ENCODE data around the gene DNAJB8.

- TF ChIP-seq, protein P1, sequence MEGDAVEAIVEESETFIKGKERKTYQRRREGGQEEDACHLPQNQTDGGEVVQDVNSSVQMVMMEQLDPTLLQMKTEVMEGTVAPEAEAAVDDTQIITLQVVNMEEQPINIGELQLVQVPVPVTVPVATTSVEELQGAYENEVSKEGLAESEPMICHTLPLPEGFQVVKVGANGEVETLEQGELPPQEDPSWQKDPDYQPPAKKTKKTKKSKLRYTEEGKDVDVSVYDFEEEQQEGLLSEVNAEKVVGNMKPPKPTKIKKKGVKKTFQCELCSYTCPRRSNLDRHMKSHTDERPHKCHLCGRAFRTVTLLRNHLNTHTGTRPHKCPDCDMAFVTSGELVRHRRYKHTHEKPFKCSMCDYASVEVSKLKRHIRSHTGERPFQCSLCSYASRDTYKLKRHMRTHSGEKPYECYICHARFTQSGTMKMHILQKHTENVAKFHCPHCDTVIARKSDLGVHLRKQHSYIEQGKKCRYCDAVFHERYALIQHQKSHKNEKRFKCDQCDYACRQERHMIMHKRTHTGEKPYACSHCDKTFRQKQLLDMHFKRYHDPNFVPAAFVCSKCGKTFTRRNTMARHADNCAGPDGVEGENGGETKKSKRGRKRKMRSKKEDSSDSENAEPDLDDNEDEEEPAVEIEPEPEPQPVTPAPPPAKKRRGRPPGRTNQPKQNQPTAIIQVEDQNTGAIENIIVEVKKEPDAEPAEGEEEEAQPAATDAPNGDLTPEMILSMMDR (conservative IDR thresholded peaks at IDR 0.05; ENCODE audit: low read length), result no peak
- TF ChIP-seq EZH2phosphoT487 (IDR thresholded peaks at IDR 0.05; ENCODE audit: borderline replicate concordance, low read depth, low read length), result peak; percentile 78; the same call in 1 of the 2 replicates
These were observed 18.0 kb upstream of the DNAJB8 start for GRCh38 chr3:128484404-128485281.
